Measurements from ENCODE around the gene VEGFC. TPM values are rescaled to one million over a fixed set of nuclear protein-coding genes. Genes with fewer than 3 reads are reported as not detected.

Gene VEGFC
- total RNA-seq, 1 donor from 2014 or later: 20.3 TPM

DNA sequence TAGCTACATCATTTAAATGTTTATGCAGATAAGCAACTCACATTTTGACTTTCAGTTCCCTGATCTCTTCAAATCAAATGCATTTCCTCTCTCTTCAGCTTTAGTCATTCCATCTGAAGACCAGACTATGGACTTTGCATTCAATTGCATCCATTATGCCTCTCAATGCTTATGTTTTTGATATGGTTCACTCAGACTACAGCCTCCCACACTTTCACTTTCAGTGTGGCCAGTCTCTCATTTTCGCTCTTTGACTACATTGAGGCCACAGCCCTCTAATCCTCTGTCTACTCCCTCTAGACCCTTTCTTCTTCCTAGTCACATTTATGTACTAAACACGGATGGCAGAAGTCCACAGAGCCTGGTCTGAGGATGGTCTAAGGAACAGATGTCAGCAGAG lies 24.5 kb upstream of the VEGFC start:
- H3K9me3 ChIP-seq (ENCODE audit: insufficient read depth, low read depth, low read length): no peaks in the 10 kb centered on the region
- H3K36me3 Mint-ChIP-seq (ENCODE audit: low read depth, unreplicated experiment): no peaks in the 10 kb centered on the region
- peak overlapping the region; percentile 39 for H2AFZ ChIP-seq (ENCODE audit: low read depth, low read length)
- H3K4me1 Mint-ChIP-seq (ENCODE audit: low read depth, unreplicated experiment): peaks cover 12% of the 10 kb centered on the region
- H3K36me3 ChIP-seq (ENCODE audit: insufficient read depth, low read length): no peaks in the 10 kb centered on the region
- no peak overlapping the region for H3K4me3 Mint-ChIP-seq (ENCODE audit: unreplicated experiment)
- no peak overlapping the region for H3K27ac Mint-ChIP-seq (ENCODE audit: unreplicated experiment)
- no peak overlapping the region for H3K9ac ChIP-seq (ENCODE audit: low read length)
- no peaks in the 10 kb centered on the region for H4K20me1 ChIP-seq (ENCODE audit: insufficient read depth, low read length)
- no peaks in the 10 kb centered on the region for H3K79me2 ChIP-seq (ENCODE audit: insufficient read depth, low read length)
- peaks cover 12% of the 10 kb centered on the region for H3K4me1 ChIP-seq (ENCODE audit: insufficient read depth, low read length)
- DNase-seq (ENCODE audit: low read depth): no peak
- H3K4me2 ChIP-seq (ENCODE audit: low read length): no peak overlapping the region
- no peak for TF ChIP-seq EZH2 (IDR thresholded peaks at IDR 0.05; ENCODE audit: insufficient read depth, low read length)
- TF ChIP-seq, protein P1, sequence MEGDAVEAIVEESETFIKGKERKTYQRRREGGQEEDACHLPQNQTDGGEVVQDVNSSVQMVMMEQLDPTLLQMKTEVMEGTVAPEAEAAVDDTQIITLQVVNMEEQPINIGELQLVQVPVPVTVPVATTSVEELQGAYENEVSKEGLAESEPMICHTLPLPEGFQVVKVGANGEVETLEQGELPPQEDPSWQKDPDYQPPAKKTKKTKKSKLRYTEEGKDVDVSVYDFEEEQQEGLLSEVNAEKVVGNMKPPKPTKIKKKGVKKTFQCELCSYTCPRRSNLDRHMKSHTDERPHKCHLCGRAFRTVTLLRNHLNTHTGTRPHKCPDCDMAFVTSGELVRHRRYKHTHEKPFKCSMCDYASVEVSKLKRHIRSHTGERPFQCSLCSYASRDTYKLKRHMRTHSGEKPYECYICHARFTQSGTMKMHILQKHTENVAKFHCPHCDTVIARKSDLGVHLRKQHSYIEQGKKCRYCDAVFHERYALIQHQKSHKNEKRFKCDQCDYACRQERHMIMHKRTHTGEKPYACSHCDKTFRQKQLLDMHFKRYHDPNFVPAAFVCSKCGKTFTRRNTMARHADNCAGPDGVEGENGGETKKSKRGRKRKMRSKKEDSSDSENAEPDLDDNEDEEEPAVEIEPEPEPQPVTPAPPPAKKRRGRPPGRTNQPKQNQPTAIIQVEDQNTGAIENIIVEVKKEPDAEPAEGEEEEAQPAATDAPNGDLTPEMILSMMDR (IDR thresholded peaks at IDR 0.05; ENCODE audit: insufficient read depth, low read depth, low read length): no peak
- no peaks in the 10 kb centered on the region for H3K27me3 Mint-ChIP-seq (ENCODE audit: low read depth, unreplicated experiment)
- no peak overlapping the region for H3K27ac ChIP-seq (ENCODE audit: low read depth, low read length)
- H3K27me3 ChIP-seq (ENCODE audit: insufficient read depth, low read length): no peaks in the 10 kb centered on the region
- no peak overlapping the region for H3K4me3 ChIP-seq (ENCODE audit: insufficient read depth, low read depth, low read length)
- peaks cover 3% of the 10 kb centered on the region for H3K9me3 Mint-ChIP-seq (ENCODE audit: unreplicated experiment)
- no peak for FAIRE-seq

- H3K4me3 ChIP-seq (ENCODE audit: insufficient read depth, low read depth, low read length): peak overlapping the region; percentile 9
- FAIRE-seq (peak; percentile 82), DNase-seq (ENCODE audit: low read depth) (peak; percentile 95)
- no peaks in the 10 kb centered on the region for H3K27me3 ChIP-seq (ENCODE audit: insufficient read depth, low read length)
- H4K20me1 ChIP-seq (ENCODE audit: insufficient read depth, low read length): no peaks in the 10 kb centered on the region
- no peaks in the 10 kb centered on the region for H3K36me3 ChIP-seq (ENCODE audit: insufficient read depth, low read length)
- peak overlapping the region; percentile 71 for H3K4me2 ChIP-seq (ENCODE audit: low read length)
- H3K4me1 Mint-ChIP-seq (ENCODE audit: low read depth, unreplicated experiment): peaks cover 11% of the 10 kb centered on the region
- H3K9me3 Mint-ChIP-seq (ENCODE audit: unreplicated experiment): peaks cover 3% of the 10 kb centered on the region
- TF ChIP-seq, protein P1 (IDR thresholded peaks at IDR 0.05; ENCODE audit: insufficient read depth, low read depth, low read length): no peak
- TF ChIP-seq EZH2 (IDR thresholded peaks at IDR 0.05; ENCODE audit: insufficient read depth, low read length): no peak
- H3K79me2 ChIP-seq (ENCODE audit: insufficient read depth, low read length): no peaks in the 10 kb centered on the region
- no peak overlapping the region for H3K9ac ChIP-seq (ENCODE audit: low read length)
- H3K27ac ChIP-seq (ENCODE audit: low read depth, low read length): peak overlapping the region; percentile 61
- no peaks in the 10 kb centered on the region for H3K9me3 ChIP-seq (ENCODE audit: insufficient read depth, low read depth, low read length)
- H3K27me3 Mint-ChIP-seq (ENCODE audit: low read depth, unreplicated experiment): no peaks in the 10 kb centered on the region
- H3K4me3 Mint-ChIP-seq (ENCODE audit: unreplicated experiment): no peak overlapping the region
- peak overlapping the region; percentile 64 for H2AFZ ChIP-seq (ENCODE audit: low read depth, low read length)
- H3K4me1 ChIP-seq (ENCODE audit: insufficient read depth, low read length): peaks cover 12% of the 10 kb centered on the region
- no peak overlapping the region for H3K27ac Mint-ChIP-seq (ENCODE audit: unreplicated experiment)
- no peaks in the 10 kb centered on the region for H3K36me3 Mint-ChIP-seq (ENCODE audit: low read depth, unreplicated experiment)
These were observed 22.0 kb upstream of the VEGFC start for GRCh38 chr4:176814770-176815169.

- no peaks in the 10 kb centered on the region for H3K27me3 Mint-ChIP-seq (ENCODE audit: low read depth, unreplicated experiment)
- DNase-seq (ENCODE audit: low read depth) (no peak), FAIRE-seq (no peak)
- H3K27ac ChIP-seq (ENCODE audit: low read depth, low read length): no peak overlapping the region
- H3K4me3 ChIP-seq (ENCODE audit: insufficient read depth, low read depth, low read length): no peak overlapping the region
- no peak overlapping the region for H3K4me3 Mint-ChIP-seq (ENCODE audit: unreplicated experiment)
- H3K4me2 ChIP-seq (ENCODE audit: low read length): no peak overlapping the region
- H3K4me1 ChIP-seq (ENCODE audit: insufficient read depth, low read length): peaks cover 9% of the 10 kb centered on the region
- H3K36me3 ChIP-seq (ENCODE audit: insufficient read depth, low read length): no peaks in the 10 kb centered on the region
- H3K9ac ChIP-seq (ENCODE audit: low read length): no peak overlapping the region
- peaks cover 5% of the 10 kb centered on the region for H3K9me3 ChIP-seq (ENCODE audit: insufficient read depth, low read depth, low read length)
- no peak overlapping the region for H3K27ac Mint-ChIP-seq (ENCODE audit: unreplicated experiment)
- peaks cover 7% of the 10 kb centered on the region for H3K9me3 Mint-ChIP-seq (ENCODE audit: unreplicated experiment)
- no peaks in the 10 kb centered on the region for H4K20me1 ChIP-seq (ENCODE audit: insufficient read depth, low read length)
- peaks cover 4% of the 10 kb centered on the region for H3K4me1 Mint-ChIP-seq (ENCODE audit: low read depth, unreplicated experiment)
- no peak overlapping the region for H2AFZ ChIP-seq (ENCODE audit: low read depth, low read length)
- no peaks in the 10 kb centered on the region for H3K27me3 ChIP-seq (ENCODE audit: insufficient read depth, low read length)
- TF ChIP-seq EZH2 (IDR thresholded peaks at IDR 0.05; ENCODE audit: insufficient read depth, low read length): no peak
- TF ChIP-seq, protein P1 (IDR thresholded peaks at IDR 0.05; ENCODE audit: insufficient read depth, low read depth, low read length): no peak
- no peaks in the 10 kb centered on the region for H3K36me3 Mint-ChIP-seq (ENCODE audit: low read depth, unreplicated experiment)
- no peaks in the 10 kb centered on the region for H3K79me2 ChIP-seq (ENCODE audit: insufficient read depth, low read length)
These were observed 17.9 kb upstream of the VEGFC start for GRCh38 chr4:176810481-176811249.
